ENCODE measurements around the gene DNER. TPM values are rescaled to one million over a fixed set of nuclear protein-coding genes. Genes with fewer than 3 reads are reported as not detected.

Gene DNER
- total RNA-seq, 1 donor: 0.72 TPM

DNA sequence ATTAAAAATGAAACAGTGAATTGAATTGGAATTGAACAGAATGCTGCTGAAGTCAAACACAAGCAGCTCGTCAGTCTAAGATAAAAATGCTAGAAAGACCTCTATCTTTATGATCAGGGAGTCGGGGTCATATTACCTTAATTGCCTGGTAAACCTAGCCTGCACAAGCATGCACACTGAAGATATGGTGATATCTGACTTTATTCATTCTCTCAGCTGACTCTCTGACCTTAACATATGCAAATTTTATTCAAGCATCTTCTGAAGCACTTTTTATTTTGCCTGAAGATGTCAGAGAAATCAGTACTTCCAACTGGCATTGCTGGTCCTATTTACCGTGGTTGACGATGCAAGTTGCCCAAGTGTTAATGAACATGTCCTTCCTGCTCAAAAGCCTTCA, 56.4 kb downstream of the DNER start:
- DNase-seq (ENCODE audit: low read depth): no peak
- no peak overlapping the region for H3K4me3 ChIP-seq (ENCODE audit: low read depth, low read length)
- TF ChIP-seq, protein P1, sequence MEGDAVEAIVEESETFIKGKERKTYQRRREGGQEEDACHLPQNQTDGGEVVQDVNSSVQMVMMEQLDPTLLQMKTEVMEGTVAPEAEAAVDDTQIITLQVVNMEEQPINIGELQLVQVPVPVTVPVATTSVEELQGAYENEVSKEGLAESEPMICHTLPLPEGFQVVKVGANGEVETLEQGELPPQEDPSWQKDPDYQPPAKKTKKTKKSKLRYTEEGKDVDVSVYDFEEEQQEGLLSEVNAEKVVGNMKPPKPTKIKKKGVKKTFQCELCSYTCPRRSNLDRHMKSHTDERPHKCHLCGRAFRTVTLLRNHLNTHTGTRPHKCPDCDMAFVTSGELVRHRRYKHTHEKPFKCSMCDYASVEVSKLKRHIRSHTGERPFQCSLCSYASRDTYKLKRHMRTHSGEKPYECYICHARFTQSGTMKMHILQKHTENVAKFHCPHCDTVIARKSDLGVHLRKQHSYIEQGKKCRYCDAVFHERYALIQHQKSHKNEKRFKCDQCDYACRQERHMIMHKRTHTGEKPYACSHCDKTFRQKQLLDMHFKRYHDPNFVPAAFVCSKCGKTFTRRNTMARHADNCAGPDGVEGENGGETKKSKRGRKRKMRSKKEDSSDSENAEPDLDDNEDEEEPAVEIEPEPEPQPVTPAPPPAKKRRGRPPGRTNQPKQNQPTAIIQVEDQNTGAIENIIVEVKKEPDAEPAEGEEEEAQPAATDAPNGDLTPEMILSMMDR (IDR thresholded peaks at IDR 0.05; ENCODE audit: insufficient read depth, low read length): no peak

DNA sequence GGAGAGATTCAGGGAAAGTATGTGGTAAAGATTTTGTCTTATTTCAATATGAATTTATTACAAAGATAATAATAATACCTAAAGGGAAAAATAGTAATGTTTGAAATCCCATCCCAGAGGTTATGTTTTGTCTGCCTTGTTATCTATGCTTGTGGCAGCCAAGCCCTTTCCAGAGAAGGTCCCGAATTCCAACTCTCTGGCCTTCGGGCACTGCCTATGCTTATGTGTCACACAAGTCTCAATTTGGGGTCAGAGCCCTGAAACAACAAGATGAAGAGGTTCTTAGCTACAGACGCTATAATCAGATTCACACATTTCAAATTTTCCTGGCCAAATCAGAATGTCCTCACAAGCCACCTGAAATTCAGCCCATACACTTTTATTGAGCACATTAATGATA, 59.9 kb downstream of the DNER start:
- no peak for DNase-seq (ENCODE audit: low read depth)
- TF ChIP-seq, protein P1 (IDR thresholded peaks at IDR 0.05; ENCODE audit: insufficient read depth, low read length): no peak
- no peak overlapping the region for H3K4me3 ChIP-seq (ENCODE audit: low read depth, low read length)

- no peak overlapping the region for H3K4me3 ChIP-seq (ENCODE audit: low read depth, low read length)
- TF ChIP-seq, protein P1 (IDR thresholded peaks at IDR 0.05; ENCODE audit: insufficient read depth, low read length): no peak
- no peak for DNase-seq (ENCODE audit: low read depth)
Measured at GRCh38 chr2:229653531-229653930, 60.8 kb downstream of the DNER start.

DNA sequence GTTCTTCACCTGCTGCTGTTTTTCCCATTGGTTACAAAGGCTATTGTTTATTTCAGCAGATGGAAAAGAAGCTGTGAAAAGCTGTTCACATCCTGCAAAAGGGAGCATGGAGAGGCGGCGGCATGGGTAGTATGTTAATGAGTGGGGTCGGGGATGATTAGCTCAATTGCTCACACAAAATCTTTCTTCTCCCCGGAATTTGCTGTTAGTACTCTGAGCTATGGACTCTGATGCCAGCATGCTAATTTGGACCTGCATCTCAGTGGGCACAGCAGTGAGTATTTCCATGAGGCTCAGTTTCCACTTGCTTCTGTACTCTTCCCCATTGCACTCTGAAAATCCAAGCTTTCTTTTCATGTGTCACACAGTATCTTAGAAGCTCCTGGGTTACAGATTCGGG, 61.6 kb downstream of the DNER start:
- no peak for DNase-seq (ENCODE audit: low read depth)
- TF ChIP-seq, protein P1 (IDR thresholded peaks at IDR 0.05; ENCODE audit: insufficient read depth, low read length): no peak
- no peak overlapping the region for H3K4me3 ChIP-seq (ENCODE audit: low read depth, low read length)

GRCh38 chr2:229650901-229651300, 63.5 kb downstream of the DNER start:
- TF ChIP-seq, protein P1 (IDR thresholded peaks at IDR 0.05; ENCODE audit: insufficient read depth, low read length): no peak
- no peak overlapping the region for H3K4me3 ChIP-seq (ENCODE audit: low read depth, low read length)
- DNase-seq (ENCODE audit: low read depth): no peak

- H3K4me3 ChIP-seq (ENCODE audit: low read depth, low read length): no peak overlapping the region
- no peak for DNase-seq (ENCODE audit: low read depth)
- TF ChIP-seq, protein P1 (IDR thresholded peaks at IDR 0.05; ENCODE audit: insufficient read depth, low read length): no peak
Measured at GRCh38 chr2:229650059-229650458, 64.3 kb downstream of the DNER start.

- H3K4me3 ChIP-seq (ENCODE audit: low read depth, low read length): no peak overlapping the region
- DNase-seq (ENCODE audit: low read depth): no peak
- TF ChIP-seq, protein P1 (IDR thresholded peaks at IDR 0.05; ENCODE audit: insufficient read depth, low read length): no peak
Measured at GRCh38 chr2:229646186-229646723, 68.1 kb downstream of the DNER start.
